ENCODE data around the gene MSH2.

Gene MSH2

GRCh38 chr2:47509250-47509649, 106.3 kb downstream of the MSH2 start:
- no peaks in the 10 kb centered on the region for H3K27me3 ChIP-seq (ENCODE audit: insufficient read depth, low read length)
- peaks cover 9% of the 10 kb centered on the region for H3K9me3 ChIP-seq (ENCODE audit: low read length)
- no peaks in the 10 kb centered on the region for H3K4me1 ChIP-seq (ENCODE audit: insufficient read depth, low read length)
- H2AFZ ChIP-seq (ENCODE audit: low read depth, low read length), result no peak overlapping the region
- H3K36me3 ChIP-seq (ENCODE audit: insufficient read depth, low read length), result no peaks in the 10 kb centered on the region
- H3K4me3 ChIP-seq (ENCODE audit: low read length), result no peak overlapping the region

DNA sequence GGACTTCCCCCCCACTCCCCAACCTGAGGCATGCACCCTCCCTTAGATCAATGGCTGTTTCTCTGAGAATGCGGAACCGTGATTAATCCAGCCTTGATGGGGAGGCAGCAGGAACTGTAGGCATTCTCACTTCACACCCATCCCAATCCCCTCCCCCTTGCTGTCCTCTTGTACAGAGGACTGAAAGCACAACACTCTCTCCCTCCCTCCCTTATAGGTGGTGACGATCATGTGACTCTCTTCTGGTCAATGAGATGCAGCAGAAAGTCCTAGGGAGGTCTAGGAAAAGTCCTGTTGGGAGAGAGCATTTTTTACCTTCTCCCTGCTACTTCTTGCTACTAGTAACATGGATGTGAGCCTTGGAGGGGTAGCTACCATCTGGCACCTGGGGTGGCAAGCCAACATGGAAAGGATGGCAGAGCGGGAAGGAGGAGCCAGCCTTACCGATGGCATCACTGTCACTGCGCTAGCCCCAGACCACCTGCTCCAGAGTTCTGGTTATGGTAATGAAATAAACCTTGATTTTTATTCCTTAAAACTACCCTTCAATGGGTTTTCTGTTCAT, 106.9 kb downstream of the MSH2 start:
- H3K36me3 ChIP-seq (ENCODE audit: insufficient read depth, low read length), result no peaks in the 10 kb centered on the region
- no peaks in the 10 kb centered on the region for H3K27me3 ChIP-seq (ENCODE audit: insufficient read depth, low read length)
- H3K4me1 ChIP-seq (ENCODE audit: insufficient read depth, low read length), result no peaks in the 10 kb centered on the region
- peaks cover 5% of the 10 kb centered on the region for H3K9me3 ChIP-seq (ENCODE audit: low read length)
- no peak overlapping the region for H2AFZ ChIP-seq (ENCODE audit: low read depth, low read length)
- H3K4me3 ChIP-seq (ENCODE audit: low read length), result no peak overlapping the region

DNA sequence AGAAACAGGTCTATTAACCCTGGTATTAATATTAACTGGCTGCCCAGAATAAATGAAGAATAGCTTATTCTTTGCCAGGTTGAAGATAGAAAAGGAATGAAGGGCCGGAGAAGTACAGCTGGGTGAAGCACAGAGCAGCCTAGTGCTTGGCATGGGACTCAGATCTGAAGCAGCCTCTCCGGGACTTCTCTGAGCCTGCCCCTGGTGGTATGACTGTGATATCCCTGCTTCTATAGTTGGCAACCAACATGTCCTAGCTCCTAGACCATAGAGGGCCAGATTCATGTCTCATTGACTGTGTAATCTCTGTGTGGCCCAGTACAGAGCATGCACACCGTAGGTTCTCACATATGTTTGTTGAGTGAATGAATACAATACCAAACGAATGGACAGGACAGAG, 107.8 kb downstream of the MSH2 start:
- Histone ChIP-seq H3K9me3 (ENCODE audit: low read length) (peaks cover 2% of the 10 kb centered on the region), H3K36me3 (ENCODE audit: insufficient read depth, low read length) (no peaks in the 10 kb centered on the region), H3K27me3 (ENCODE audit: insufficient read depth, low read length) (no peaks in the 10 kb centered on the region), H2AFZ (ENCODE audit: low read depth, low read length) (no peak overlapping the region), H3K4me3 (ENCODE audit: low read length) (no peak overlapping the region), H3K4me1 (ENCODE audit: insufficient read depth, low read length) (no peaks in the 10 kb centered on the region)

- H3K27me3 ChIP-seq (ENCODE audit: insufficient read depth, low read length), result no peaks in the 10 kb centered on the region
- H3K36me3 ChIP-seq (ENCODE audit: insufficient read depth, low read length), result no peaks in the 10 kb centered on the region
- H3K4me1 ChIP-seq (ENCODE audit: insufficient read depth, low read length), result peaks cover 13% of the 10 kb centered on the region
- H2AFZ ChIP-seq (ENCODE audit: low read depth, low read length), result no peak overlapping the region
- no peak overlapping the region for H3K4me3 ChIP-seq (ENCODE audit: low read length)
- peaks cover 2% of the 10 kb centered on the region for H3K9me3 ChIP-seq (ENCODE audit: low read length)
These were observed 109.7 kb downstream of the MSH2 start for GRCh38 chr2:47512581-47513083.

GRCh38 chr2:47513981-47514520, 111.1 kb downstream of the MSH2 start:
- Histone ChIP-seq H3K4me3 (ENCODE audit: low read length) (no peak overlapping the region), H3K27me3 (ENCODE audit: insufficient read depth, low read length) (no peaks in the 10 kb centered on the region), H3K36me3 (ENCODE audit: insufficient read depth, low read length) (peaks cover 2% of the 10 kb centered on the region), H3K4me1 (ENCODE audit: insufficient read depth, low read length) (peaks cover 13% of the 10 kb centered on the region), H3K9me3 (ENCODE audit: low read length) (peaks cover 2% of the 10 kb centered on the region), H2AFZ (ENCODE audit: low read depth, low read length) (no peak overlapping the region)

GRCh38 chr2:47516360-47517104, 113.6 kb downstream of the MSH2 start:
- peaks cover 6% of the 10 kb centered on the region for H3K36me3 ChIP-seq (ENCODE audit: insufficient read depth, low read length)
- H3K4me1 ChIP-seq (ENCODE audit: insufficient read depth, low read length), result peaks cover 13% of the 10 kb centered on the region
- H3K27me3 ChIP-seq (ENCODE audit: insufficient read depth, low read length), result no peaks in the 10 kb centered on the region
- H3K9me3 ChIP-seq (ENCODE audit: low read length), result peaks cover 3% of the 10 kb centered on the region
- no peak overlapping the region for H3K4me3 ChIP-seq (ENCODE audit: low read length)
- no peak overlapping the region for H2AFZ ChIP-seq (ENCODE audit: low read depth, low read length)

- Histone ChIP-seq H3K4me1 (ENCODE audit: insufficient read depth, low read length) (peaks cover 13% of the 10 kb centered on the region), H3K27me3 (ENCODE audit: insufficient read depth, low read length) (no peaks in the 10 kb centered on the region), H3K4me3 (ENCODE audit: low read length) (no peak overlapping the region), H2AFZ (ENCODE audit: low read depth, low read length) (no peak overlapping the region), H3K9me3 (ENCODE audit: low read length) (peaks cover 3% of the 10 kb centered on the region), H3K36me3 (ENCODE audit: insufficient read depth, low read length) (peaks cover 6% of the 10 kb centered on the region)
These were observed 115.7 kb downstream of the MSH2 start for GRCh38 chr2:47518497-47519146.

DNA sequence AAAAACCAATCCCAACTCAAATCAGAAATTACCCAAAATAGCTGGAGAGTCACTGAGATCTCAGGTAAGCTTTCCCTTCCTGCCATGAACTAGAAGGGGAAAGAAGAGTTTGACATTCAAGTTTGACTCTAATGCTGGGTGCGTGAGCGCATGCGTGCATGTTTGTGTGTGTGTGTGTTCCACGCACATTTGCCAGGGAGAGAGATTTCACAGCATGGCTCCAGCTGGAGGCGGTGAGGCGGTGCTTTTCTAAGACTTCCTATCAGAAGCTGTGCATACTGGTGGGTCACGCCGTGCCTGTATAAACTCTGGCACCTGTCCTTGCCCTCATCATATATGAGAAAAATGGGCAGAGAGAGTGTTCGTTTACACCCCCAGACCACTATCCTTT, 116.2 kb downstream of the MSH2 start:
- H3K4me3 ChIP-seq (ENCODE audit: low read length), result no peak overlapping the region
- H3K9me3 ChIP-seq (ENCODE audit: low read length), result peaks cover 3% of the 10 kb centered on the region
- H3K4me1 ChIP-seq (ENCODE audit: insufficient read depth, low read length), result peaks cover 13% of the 10 kb centered on the region
- H3K27me3 ChIP-seq (ENCODE audit: insufficient read depth, low read length), result no peaks in the 10 kb centered on the region
- H3K36me3 ChIP-seq (ENCODE audit: insufficient read depth, low read length), result peaks cover 6% of the 10 kb centered on the region
- H2AFZ ChIP-seq (ENCODE audit: low read depth, low read length), result no peak overlapping the region

DNA sequence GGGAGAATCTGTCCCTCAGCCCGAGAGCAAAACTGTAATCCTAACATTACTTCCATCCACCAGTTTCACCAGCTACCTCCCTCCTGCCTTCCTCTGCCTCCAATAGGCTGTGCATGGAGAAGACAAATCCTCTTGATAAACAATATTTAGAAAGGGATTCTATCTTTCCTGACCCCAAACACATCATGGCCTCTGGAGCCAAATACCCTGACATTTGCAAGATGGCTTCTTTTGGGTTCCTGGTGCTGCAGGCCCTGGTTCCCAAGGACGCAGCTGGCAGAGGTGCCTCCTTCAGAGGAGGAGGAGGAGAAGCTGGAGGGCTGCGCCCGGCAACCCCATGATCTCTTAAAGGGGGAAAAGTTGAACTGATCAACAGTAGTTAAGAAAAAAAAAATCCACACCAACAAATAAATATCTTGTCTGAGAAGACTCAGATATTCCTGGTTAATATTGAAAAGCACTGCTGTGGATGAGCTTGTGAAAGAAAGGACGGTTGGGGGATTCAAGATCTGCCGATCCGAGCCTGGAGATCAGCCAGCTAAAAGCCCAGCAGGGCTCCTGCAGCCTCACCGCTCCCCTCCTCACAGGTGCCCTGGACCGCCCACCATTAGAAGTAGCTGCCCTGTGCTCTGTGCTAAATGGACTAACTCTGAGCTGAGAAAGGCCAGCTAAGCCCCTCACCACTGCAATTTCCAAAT, 116.8 kb downstream of the MSH2 start:
- H2AFZ ChIP-seq (ENCODE audit: low read depth, low read length), result no peak overlapping the region
- peaks cover 3% of the 10 kb centered on the region for H3K9me3 ChIP-seq (ENCODE audit: low read length)
- peaks cover 6% of the 10 kb centered on the region for H3K36me3 ChIP-seq (ENCODE audit: insufficient read depth, low read length)

GRCh38 chr2:47520302-47520630, 117.3 kb downstream of the MSH2 start:
- H3K9me3 ChIP-seq (ENCODE audit: low read length), result peaks cover 3% of the 10 kb centered on the region
- H3K4me1 ChIP-seq (ENCODE audit: insufficient read depth, low read length), result peaks cover 13% of the 10 kb centered on the region
- no peaks in the 10 kb centered on the region for H3K27me3 ChIP-seq (ENCODE audit: insufficient read depth, low read length)
- no peak overlapping the region for H2AFZ ChIP-seq (ENCODE audit: low read depth, low read length)
- peaks cover 6% of the 10 kb centered on the region for H3K36me3 ChIP-seq (ENCODE audit: insufficient read depth, low read length)
- no peak overlapping the region for H3K4me3 ChIP-seq (ENCODE audit: low read length)

More for the DNA sequence above, 116.8 kb downstream of the MSH2 start:
- Histone ChIP-seq H3K27me3 (ENCODE audit: insufficient read depth, low read length) (no peaks in the 10 kb centered on the region), H3K4me1 (ENCODE audit: insufficient read depth, low read length) (peaks cover 13% of the 10 kb centered on the region), H3K4me3 (ENCODE audit: low read length) (no peak overlapping the region)

- H3K36me3 ChIP-seq (ENCODE audit: insufficient read depth, low read length), result peaks cover 6% of the 10 kb centered on the region
- H3K4me1 ChIP-seq (ENCODE audit: insufficient read depth, low read length), result peaks cover 13% of the 10 kb centered on the region
- no peak overlapping the region for H3K4me3 ChIP-seq (ENCODE audit: low read length)
- H2AFZ ChIP-seq (ENCODE audit: low read depth, low read length), result no peak overlapping the region
- no peaks in the 10 kb centered on the region for H3K27me3 ChIP-seq (ENCODE audit: insufficient read depth, low read length)
- H3K9me3 ChIP-seq (ENCODE audit: low read length), result peaks cover 3% of the 10 kb centered on the region
These were observed 118.1 kb downstream of the MSH2 start for GRCh38 chr2:47520825-47521665.

DNA sequence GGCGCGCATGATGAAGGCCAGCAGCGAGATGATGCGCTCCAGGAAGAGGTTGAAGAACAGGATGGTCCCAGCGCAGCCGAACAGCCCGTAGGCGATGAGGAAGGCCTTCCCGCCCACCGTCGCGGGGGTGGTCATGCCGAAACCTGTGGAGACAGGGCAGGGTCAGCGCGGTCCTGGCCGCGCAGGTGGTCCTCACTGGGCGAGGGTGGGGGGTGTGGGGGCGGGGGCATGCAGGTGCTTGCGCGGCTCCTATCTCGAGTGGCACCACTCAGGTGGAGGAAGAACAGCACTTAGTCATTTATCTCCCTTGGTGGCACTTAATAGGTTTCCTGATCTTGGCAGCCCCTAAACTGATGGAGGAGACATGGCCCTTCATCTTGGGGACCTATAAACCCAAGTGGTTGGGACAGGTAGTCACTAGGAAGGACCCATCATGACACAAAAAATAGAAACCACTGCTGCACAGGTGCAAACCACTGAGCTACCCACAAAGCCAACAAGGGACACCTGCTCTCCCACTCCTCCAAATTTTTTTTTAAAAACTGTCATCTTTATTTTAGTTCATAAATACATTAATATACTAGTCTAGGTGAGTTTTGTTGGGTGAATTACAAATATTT, 118.8 kb downstream of the MSH2 start:
- no peaks in the 10 kb centered on the region for H3K27me3 ChIP-seq (ENCODE audit: insufficient read depth, low read length)
- peaks cover 3% of the 10 kb centered on the region for H3K9me3 ChIP-seq (ENCODE audit: low read length)
- H3K4me1 ChIP-seq (ENCODE audit: insufficient read depth, low read length), result peaks cover 6% of the 10 kb centered on the region
- peaks cover 6% of the 10 kb centered on the region for H3K36me3 ChIP-seq (ENCODE audit: insufficient read depth, low read length)
- no peak overlapping the region for H2AFZ ChIP-seq (ENCODE audit: low read depth, low read length)
- no peak overlapping the region for H3K4me3 ChIP-seq (ENCODE audit: low read length)

Data from neuron (in vitro differentiated cells).